Hematopoietic multipotent progenitor cell treated with erythropoietin and hydrocortisone succinate and interleukin-3 and kit ligand, for 6 days (in vitro differentiated cells): ENCODE measurements around the gene NHLH2.

Experiments used
- DNase-seq: peaks from one replicate; pipeline ENCODE4 v3.0.0-alpha.2; 2015

NHLH2 gene

DNA sequence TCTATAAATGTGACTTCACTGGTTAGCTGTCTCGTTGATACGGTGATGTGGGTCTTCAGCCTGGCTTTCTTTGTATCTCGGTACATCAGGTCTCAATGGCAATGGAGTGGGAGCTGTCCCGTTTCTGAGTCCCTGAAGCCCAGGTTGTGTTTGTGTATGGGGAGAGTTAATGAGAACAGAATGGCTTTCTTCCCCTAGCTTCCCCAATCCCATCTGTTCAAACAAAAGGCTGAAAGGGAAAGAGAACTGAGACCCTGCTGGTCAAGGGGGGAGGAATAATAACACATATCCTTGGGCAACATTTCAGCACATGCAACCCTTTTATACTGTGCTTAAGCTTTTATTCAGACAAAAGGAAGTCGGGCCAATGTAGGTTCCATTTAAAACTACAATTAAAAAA, 44.0 kb downstream of the NHLH2 start:
- no peak for DNase-seq

DNA sequence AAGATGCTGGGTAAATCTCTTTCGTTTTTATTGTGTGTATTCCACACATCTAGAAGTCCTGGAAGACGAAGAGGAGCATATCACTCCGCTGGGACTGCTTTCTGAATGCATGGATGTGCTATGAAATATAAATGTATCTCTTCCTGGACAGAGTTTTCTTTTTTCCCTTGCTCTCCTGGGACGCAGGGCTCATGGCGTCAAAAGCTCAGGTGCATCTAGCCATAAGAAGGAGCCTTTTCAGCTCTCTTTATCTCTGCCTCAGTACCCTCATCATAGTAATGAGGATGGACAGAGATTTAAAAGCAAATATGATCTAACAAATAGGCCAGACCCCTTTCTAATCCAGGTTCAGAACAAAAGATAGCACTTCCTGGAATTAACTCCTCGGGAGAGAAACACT, 44.9 kb downstream of the NHLH2 start:
- no peak for DNase-seq

- DNase-seq: no peak
These were observed 45.8 kb downstream of the NHLH2 start for GRCh38 chr1:115794976-115795639.

DNA sequence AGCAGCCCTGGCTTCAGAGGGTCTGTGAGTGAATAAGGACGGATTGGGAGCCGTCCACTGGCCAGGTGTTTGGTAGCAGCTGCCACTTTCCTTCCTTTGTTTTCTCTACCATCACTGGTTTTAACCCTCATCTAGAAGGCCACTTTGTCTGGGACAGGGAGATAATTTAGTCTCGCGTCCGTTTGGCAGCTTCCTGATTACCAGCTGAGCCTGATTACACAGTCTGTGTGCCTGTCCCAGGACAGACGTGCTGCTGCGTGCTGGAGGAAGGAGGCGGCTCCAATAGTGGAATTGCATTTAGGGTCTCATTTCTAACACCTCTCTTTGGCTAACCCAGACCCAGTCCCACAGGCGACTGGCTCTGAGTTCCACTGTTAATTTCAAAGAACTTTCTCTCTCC, 47.8 kb downstream of the NHLH2 start:
- peak; percentile 73 for DNase-seq

DNA sequence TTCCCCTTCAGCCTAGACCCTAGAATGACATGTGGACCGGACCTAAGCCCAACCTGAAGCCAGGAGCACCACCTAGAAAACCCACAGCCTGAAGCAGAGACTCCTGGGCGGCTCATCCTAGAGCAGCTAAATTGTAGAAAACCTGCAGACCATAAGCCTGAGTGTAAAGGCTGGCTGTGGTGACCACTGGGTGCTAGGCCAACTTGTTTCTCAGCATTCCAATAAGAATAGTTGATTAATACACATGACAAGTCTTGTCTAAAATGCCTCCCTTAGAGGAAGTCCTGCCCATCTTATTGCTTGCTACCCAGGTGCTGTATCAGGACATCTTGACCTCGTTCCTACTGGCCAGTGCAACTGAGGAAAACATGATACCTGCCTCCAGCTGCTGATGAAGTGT, 49.1 kb downstream of the NHLH2 start:
- DNase-seq: no peak

DNA sequence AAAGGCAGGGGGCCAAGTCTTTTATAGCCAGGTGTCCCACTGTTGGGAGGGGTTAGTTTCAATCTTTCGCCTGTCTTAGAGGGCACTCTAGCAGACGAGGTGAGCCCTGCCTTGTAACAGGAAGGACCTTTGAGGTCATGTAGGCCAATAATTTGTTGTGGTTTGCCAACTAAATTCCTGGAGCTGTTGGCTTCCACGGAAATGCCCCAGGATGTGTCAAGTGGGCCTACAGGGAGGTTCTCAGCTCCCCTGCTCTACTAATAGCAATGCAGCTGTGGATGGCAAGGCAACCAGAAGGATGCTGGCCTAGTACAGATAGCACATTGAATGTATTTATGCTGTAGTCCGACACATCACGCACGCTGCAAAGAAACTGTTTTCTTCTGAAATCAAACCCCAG, 50.1 kb downstream of the NHLH2 start:
- no peak for DNase-seq

DNA sequence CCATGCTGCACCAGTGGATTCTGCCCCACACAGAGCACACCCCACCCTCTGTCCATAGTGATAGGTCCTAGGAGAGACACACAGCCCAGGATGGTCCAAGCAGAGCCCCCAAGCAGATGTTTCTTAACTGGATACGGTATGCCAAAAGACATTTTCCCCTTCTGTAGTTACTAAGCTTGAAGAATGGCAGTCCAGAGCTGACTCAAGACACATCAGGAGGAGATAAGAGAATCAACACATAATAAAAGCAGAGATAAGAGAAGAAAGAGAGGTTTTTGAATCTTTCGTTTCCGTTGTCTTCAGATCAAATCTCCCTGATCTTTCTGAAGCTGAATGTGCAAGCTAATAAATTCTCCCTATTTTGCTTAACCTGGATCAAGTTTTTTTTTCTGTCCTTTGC, 50.6 kb downstream of the NHLH2 start:
- DNase-seq: no peak
